Adrenal gland (tissue), 5 donors: ENCODE results near the gene EIF3M.

Experiments
- CTCF ChIP-seq, 6 experiments: fragments of 450-650 bp in 4 of 6; fragments of 200-600 bp in 2 of 6; sonication (generic) in 1 of 6; IDR thresholded peaks; 1 replicate in 5 of 6; 2 replicates in 1 of 6; pipeline versions ENCODE4 v1.5.1 to v1.8.0; 2016 to 2021; ENCODE audit warnings: antibody characterized with exemption in 6 of 6, mild to moderate bottlenecking in 2 of 6, moderate library complexity in 1 of 6
- POLR2A ChIP-seq, 2 donors: fragments of 450-650 bp; IDR thresholded peaks; one replicate each; pipeline ENCODE4 v1.6.1; 2017; ENCODE audit warnings: antibody characterized with exemption in 2 of 2, mild to moderate bottlenecking in 2 of 2, moderate library complexity in 1 of 2
- donor health status: DM: no; HTN: no; CAD: no.

GRCh38 chr11:32597921-32598320 lies 14.3 kb downstream of the EIF3M start:
- no peak for TF ChIP-seq CTCF (IDR thresholded peaks at IDR 0.05)
- TF ChIP-seq POLR2A (IDR thresholded peaks at IDR 0.05) = no peak
